ENCODE data around the gene OSBP2.

The OSBP2 gene

GRCh38 chr22:30927806-30928205 lies 233.1 kb downstream of the OSBP2 start:
- TF ChIP-seq CTCF (IDR thresholded peaks at IDR 0.05; ENCODE audit: insufficient read depth, low read depth, low read length, missing control alignments) = no peak
- DNase-seq (ENCODE audit: low read depth) = no peak
- no peak overlapping the region for H3K4me3 ChIP-seq (ENCODE audit: low read depth, low read length)

- TF ChIP-seq CTCF (IDR thresholded peaks at IDR 0.05; ENCODE audit: insufficient read depth, low read depth, low read length, missing control alignments) = no peak
- H3K4me3 ChIP-seq (ENCODE audit: low read depth, low read length) = no peak overlapping the region
- no peak for DNase-seq (ENCODE audit: low read depth)
Measured at GRCh38 chr22:30928401-30928800, 233.7 kb downstream of the OSBP2 start.

- no peak for DNase-seq (ENCODE audit: low read depth)
- TF ChIP-seq CTCF (IDR thresholded peaks at IDR 0.05; ENCODE audit: insufficient read depth, low read depth, low read length, missing control alignments) = no peak
Measured at GRCh38 chr22:30930228-30930627, 235.6 kb downstream of the OSBP2 start.

GRCh38 chr22:30931541-30932300 lies 237.0 kb downstream of the OSBP2 start:
- H3K4me3 ChIP-seq (ENCODE audit: low read depth, low read length) = no peak overlapping the region

More at GRCh38 chr22:30930228-30930627, 235.6 kb downstream of the OSBP2 start:
- no peak overlapping the region for H3K4me3 ChIP-seq (ENCODE audit: low read depth, low read length)

GRCh38 chr22:30932661-30933060 lies 238.0 kb downstream of the OSBP2 start:
- H3K4me3 ChIP-seq (ENCODE audit: low read depth, low read length) = no peak overlapping the region
- TF ChIP-seq CTCF (IDR thresholded peaks at IDR 0.05; ENCODE audit: insufficient read depth, low read depth, low read length, missing control alignments) = no peak
- DNase-seq (ENCODE audit: low read depth) = no peak

More at GRCh38 chr22:30931541-30932300, 237.0 kb downstream of the OSBP2 start:
- no peak for TF ChIP-seq CTCF (IDR thresholded peaks at IDR 0.05; ENCODE audit: insufficient read depth, low read depth, low read length, missing control alignments)
- DNase-seq (ENCODE audit: low read depth) = no peak

- no peak for DNase-seq (ENCODE audit: low read depth)
- no peak overlapping the region for H3K4me3 ChIP-seq (ENCODE audit: low read depth, low read length)
- no peak for TF ChIP-seq CTCF (IDR thresholded peaks at IDR 0.05; ENCODE audit: insufficient read depth, low read depth, low read length, missing control alignments)
Measured at GRCh38 chr22:30933457-30933856, 238.8 kb downstream of the OSBP2 start.

GRCh38 chr22:30934053-30934452 lies 239.4 kb downstream of the OSBP2 start:
- DNase-seq (ENCODE audit: low read depth) = no peak
- TF ChIP-seq CTCF (IDR thresholded peaks at IDR 0.05; ENCODE audit: insufficient read depth, low read depth, low read length, missing control alignments) = no peak
- no peak overlapping the region for H3K4me3 ChIP-seq (ENCODE audit: low read depth, low read length)
